ENCODE data around the gene MTG2.
"Not testable (repeated sequence)": the region's sequence is repeated elsewhere in the genome, so short reads cannot be mapped to it uniquely, and the experiment has no call there.

- TF ChIP-seq, protein P1, sequence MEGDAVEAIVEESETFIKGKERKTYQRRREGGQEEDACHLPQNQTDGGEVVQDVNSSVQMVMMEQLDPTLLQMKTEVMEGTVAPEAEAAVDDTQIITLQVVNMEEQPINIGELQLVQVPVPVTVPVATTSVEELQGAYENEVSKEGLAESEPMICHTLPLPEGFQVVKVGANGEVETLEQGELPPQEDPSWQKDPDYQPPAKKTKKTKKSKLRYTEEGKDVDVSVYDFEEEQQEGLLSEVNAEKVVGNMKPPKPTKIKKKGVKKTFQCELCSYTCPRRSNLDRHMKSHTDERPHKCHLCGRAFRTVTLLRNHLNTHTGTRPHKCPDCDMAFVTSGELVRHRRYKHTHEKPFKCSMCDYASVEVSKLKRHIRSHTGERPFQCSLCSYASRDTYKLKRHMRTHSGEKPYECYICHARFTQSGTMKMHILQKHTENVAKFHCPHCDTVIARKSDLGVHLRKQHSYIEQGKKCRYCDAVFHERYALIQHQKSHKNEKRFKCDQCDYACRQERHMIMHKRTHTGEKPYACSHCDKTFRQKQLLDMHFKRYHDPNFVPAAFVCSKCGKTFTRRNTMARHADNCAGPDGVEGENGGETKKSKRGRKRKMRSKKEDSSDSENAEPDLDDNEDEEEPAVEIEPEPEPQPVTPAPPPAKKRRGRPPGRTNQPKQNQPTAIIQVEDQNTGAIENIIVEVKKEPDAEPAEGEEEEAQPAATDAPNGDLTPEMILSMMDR (IDR thresholded peaks at IDR 0.05), result not testable (repeated sequence)
- not testable (repeated sequence) for TF ChIP-seq POLR2AphosphoS5, TCF7L2 (IDR thresholded peaks at IDR 0.05; ENCODE audit: low read depth, low read length)
- TF ChIP-seq, protein P2, sequence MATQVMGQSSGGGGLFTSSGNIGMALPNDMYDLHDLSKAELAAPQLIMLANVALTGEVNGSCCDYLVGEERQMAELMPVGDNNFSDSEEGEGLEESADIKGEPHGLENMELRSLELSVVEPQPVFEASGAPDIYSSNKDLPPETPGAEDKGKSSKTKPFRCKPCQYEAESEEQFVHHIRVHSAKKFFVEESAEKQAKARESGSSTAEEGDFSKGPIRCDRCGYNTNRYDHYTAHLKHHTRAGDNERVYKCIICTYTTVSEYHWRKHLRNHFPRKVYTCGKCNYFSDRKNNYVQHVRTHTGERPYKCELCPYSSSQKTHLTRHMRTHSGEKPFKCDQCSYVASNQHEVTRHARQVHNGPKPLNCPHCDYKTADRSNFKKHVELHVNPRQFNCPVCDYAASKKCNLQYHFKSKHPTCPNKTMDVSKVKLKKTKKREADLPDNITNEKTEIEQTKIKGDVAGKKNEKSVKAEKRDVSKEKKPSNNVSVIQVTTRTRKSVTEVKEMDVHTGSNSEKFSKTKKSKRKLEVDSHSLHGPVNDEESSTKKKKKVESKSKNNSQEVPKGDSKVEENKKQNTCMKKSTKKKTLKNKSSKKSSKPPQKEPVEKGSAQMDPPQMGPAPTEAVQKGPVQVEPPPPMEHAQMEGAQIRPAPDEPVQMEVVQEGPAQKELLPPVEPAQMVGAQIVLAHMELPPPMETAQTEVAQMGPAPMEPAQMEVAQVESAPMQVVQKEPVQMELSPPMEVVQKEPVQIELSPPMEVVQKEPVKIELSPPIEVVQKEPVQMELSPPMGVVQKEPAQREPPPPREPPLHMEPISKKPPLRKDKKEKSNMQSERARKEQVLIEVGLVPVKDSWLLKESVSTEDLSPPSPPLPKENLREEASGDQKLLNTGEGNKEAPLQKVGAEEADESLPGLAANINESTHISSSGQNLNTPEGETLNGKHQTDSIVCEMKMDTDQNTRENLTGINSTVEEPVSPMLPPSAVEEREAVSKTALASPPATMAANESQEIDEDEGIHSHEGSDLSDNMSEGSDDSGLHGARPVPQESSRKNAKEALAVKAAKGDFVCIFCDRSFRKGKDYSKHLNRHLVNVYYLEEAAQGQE (IDR thresholded peaks at IDR 0.05; ENCODE audit: insufficient read depth in 1 of 2, low read depth in 2 of 2, low read length in 1 of 2), result not testable (repeated sequence)
These were observed 34.4 kb upstream of the MTG2 start for GRCh38 chr20:62148383-62148782.
